M059J (cell line): ENCODE data around the gene TTLL8. TPM values are rescaled to one million over a fixed set of nuclear protein-coding genes. Genes with fewer than 3 reads are reported as not detected.

Experiments used
- DNase-seq: peaks from one replicate; pipeline ENCODE4 v3.0.0-alpha.2; 2012; ENCODE audit warnings: low read depth
- total RNA-seq: library from RNA; depleted of rRNA; stranded (reverse); fragments of >200 nt; shearing (Covaris generic); gene quantifications from 2 replicates; pipeline ENCODE4 v1.2.3, GENCODE V29; 2014

TTLL8 gene
- total RNA-seq, 1 experiment from 2014 or later = not detected

GRCh38 chr22:50083462-50084079 is 25.5 kb upstream of the TTLL8 start:
- no peak for DNase-seq

DNA sequence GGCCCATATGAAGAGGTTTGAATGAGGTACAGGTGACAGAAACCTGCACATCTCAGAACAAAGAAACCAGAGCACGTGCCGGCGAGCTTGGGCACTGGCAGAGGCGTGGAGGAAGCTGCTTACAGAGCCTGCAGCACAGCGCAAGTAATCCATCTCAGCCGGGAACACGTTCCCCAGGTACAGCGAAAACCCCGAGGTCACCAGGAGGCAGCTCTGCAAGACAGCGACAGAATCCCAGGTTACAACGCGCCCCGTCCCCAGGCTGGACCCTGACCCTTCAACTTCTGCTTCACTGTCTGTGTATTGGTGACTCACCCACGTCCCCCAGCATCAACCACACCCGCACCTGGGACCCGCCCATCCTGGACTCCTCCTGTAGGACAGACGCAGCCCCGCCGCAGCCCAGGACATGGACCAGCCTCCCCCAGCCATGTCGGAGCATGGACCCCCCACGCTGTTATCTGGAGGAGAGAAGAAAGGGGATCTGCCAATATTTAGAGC is 24.9 kb upstream of the TTLL8 start:
- DNase-seq = no peak

- no peak for DNase-seq
Measured at GRCh38 chr22:50082197-50082715, 24.2 kb upstream of the TTLL8 start.

- no peak for DNase-seq
Measured at GRCh38 chr22:50081426-50082196, 23.5 kb upstream of the TTLL8 start.

- no peak for DNase-seq
Measured at GRCh38 chr22:50080077-50080465, 22.0 kb upstream of the TTLL8 start.

DNA sequence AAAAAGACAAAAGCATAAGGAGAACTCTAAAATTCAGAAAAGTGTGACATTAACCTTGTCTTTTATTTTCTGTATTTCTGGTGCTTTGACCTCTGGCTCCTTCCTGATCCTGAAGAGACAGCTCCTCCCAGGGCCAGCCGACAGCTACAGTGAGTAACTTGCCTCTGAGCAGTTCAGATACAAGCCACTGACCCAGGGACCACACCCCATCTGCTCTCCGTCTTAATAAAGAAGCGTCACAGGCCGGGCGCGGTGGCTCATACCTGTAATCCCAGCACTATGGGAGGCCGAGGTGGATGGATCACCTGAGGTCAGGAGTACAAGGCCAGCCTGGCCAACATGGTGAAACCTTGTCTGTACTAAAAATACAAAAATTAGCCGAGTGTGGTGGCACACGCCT is 20.7 kb upstream of the TTLL8 start:
- no peak for DNase-seq

GRCh38 chr22:50078246-50078645 is 20.1 kb upstream of the TTLL8 start:
- DNase-seq = no peak

GRCh38 chr22:50076646-50077535 is 18.8 kb upstream of the TTLL8 start:
- DNase-seq = no peak

DNA sequence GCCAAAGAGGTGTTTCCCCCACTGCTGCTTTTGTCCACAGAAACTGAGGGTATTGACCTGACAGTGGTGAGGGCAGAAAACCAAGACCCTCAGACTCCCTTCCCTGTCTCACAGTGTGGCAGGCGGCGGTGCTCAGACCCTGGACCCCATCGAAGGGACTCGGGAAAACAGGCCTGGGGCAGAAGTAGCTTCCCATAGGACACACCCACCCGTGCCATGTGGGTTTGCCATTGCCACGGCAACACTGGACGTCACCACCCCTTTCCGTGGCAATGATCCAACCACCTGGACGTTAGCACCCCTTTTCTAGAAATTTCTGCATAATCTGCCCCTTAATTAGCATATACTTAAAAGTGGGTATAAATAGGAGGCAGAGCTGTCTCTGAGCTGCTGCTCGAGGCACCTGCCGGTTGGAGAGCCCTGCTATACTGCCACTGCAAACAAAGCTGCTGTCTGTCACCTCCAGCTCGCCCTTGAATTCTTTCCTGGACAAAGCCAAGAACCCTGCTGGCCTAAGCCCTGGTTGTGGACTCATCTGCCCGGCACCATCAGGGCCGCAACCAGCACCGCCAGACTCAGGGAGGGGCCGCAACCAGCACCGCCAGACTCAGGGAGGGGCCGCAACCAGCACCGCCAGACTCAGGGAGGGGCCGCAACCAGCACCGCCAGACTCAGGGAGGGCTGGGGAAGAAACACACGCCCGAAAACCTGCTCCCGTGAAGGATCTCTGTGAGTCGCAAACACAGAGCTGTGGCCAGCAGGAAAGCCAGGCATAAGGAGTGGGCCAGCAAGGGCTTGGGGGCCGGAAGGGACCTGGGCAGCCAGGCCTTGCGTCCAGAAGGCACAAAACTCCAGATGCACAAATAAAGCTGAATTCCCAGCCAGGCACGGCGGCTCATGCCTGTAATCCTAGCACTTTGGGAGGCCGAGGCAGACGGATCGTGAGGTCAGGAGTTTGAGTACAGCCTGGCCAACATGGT is 16.7 kb upstream of the TTLL8 start:
- no peak for DNase-seq

DNA sequence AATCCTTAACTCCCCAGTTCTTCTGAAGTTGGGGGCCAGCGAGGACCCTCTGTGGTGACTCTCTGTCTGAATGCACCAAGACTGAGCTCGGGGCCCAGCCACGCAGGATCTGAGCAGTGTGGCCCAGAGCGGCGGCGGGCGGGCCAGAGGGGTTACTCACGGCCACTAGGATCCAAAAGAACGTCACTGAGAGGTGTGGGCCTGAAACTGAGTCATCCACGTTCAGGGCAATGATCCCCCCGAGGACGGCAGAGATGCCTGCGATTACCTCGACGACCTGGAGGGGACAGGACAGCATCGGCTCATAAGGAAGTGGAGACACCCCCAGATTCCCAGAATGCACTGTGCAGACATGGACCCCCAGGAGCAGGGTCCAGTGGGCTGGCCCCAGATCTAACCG is 16.0 kb upstream of the TTLL8 start:
- no peak for DNase-seq

DNA sequence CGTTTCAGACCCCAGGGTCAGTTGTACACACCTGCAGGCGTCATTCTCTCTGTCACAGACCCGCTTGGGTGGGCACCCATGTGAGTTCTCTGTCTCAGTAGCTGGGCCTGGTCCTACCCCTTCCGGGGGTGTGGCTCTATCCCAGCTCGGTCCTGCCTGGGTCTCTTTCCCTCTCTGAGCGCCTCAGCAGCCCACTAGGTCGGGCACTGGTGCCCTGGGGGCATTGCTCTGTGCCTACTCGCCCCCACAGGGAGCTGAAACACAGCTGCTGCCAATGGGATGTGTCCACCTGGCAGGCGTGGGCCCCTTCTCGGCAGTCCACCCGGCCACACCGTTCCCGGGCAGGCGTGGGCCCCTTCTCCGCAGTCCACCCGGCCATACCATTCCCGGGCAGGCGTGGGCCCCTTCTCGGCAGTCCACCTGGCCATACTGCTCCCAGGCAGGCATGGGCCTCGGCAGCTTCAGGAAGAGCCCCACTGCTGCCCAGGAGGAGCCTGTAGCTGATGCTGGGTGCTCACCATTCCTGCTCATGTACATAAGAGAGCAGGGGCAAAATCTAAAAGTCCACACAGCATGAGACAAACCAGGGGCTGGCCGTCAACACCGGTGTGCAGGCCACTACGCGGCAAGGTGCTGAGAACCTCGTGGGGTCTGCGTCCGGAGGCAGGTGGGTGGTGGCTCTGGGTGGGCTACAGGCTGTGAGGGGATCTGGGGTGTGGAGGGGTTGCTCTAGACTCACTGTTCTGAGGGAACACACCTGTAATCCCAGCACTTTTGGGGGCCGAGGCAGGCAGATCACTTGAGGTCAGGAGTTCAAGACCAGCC is 14.8 kb upstream of the TTLL8 start:
- DNase-seq = no peak

DNA sequence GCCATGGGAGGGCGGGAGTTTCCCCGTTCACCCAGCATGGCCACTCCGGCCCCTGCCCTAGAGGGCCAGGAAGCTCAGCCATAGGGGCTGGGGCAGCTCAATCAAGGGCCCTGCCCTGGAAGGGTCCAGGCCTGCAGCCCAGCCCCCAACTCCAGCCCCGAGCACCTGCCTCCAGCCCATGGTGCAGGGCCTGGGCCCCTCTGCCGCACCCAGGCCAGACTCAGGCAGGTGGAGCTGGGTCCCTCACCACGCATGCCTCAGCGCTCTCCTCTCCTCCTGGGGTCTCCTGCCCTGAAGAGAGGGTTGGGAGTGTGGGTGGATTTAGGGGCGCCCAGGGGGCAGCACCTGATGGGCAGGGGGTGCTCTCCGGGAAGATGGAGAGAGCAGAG is 14.1 kb upstream of the TTLL8 start:
- no peak for DNase-seq

GRCh38 chr22:50071432-50072166 is 13.5 kb upstream of the TTLL8 start:
- DNase-seq = peak; percentile 51

DNA sequence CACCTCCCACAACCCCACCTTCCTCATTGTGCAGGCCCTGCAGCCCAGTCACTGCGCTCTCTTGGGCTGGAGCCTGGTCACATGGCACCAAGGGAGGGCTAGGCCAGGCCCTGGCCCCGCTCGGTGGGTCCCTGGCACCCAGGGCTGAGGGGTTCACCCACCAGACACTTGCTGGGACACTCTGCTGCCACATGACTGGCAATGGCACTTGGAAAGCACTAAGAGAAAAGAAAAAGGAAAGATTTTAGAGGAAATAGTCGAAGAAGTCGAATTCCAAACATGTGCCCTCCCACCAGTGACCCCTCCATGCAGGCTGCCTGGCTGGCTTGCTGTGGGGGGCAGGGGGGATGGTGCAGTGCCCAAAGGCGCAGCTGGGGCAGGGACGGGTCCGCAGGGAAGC is 12.3 kb upstream of the TTLL8 start:
- no peak for DNase-seq

DNA sequence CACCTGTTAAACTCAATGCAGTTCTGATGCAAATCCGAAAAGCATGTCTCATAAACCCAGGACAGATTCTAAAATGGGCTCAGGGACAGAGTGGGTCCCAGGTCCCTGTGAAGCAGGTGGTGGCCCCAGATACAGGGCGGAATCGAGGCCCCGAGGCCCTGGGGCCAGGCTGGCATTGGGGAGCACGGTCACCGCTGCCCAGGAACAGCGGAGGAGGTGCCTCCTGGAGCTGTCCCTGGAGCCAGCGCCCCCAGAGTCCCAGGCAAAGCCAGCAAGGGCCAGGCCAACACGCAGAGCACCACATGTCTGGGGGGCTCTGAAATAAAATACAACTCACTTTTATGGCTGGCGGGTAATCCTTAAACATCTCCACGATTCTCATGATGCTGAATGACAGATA is 10.0 kb upstream of the TTLL8 start:
- DNase-seq = no peak

DNA sequence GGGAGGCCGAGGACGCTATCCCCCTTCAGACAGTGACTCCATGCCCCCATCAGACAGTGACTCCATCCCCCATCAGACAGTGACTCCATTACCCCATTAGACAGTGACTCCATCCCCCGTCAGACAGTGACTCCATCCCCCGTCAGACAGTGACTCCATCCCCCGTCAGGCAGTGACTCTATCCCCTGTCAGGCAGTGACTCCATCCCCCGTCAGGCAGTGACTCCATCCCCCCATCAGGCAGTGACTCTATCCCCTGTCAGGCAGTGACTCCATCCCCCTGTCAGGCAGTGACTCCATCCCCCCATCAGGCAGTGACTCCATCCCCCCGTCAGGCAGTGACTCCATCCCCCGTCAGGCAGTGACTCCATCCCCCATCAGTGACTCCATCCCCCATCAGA is 9.1 kb upstream of the TTLL8 start:
- no peak for DNase-seq

- DNase-seq = no peak
Measured at GRCh38 chr22:50064453-50064852, 6.4 kb upstream of the TTLL8 start.

DNA sequence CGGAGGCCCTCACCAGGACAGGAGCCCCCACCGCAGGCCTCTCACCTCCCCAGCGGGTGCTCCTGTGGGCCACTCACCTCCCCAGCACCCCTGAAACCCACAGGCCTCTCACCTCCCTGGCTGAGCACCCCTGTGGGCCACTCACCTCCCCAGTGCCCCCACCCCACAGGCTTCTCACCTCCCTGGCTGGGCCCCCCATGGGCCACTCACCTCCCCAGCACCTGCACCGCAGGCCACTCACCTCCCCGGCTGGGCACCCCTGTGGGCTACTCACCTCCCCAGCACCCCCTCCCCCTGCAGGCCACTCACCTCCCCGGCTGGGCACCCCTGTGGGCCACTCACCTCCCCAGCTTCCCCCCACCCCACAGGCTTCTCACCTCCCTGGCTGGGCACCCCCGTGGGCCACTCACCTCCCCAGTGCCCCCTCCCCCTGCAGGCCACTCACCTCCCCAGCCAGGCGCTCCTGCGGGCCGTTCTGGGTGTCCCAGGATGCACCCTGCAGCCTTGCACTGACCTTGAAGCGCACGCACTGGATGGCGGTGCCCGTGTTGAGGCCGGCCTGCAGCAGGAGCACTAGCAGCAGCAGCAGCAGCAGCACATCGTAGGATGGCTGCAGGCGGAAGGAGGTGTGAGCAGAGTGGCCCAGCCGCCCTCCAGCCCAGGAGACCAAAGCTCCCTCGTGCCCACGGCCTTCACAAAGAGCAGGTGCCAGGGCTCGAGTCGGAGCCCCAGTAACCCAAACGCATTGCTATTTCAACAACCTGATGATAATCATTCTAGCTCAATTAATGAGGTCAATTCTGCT is 5.7 kb upstream of the TTLL8 start:
- DNase-seq = no peak
